ENCODE results near the gene HSPA12B.

The HSPA12B gene

GRCh38 chr20:3749689-3750531, 17.4 kb downstream of the HSPA12B start:
- peak; percentile 91 for DNase-seq

GRCh38 chr20:3751305-3751674, 18.8 kb downstream of the HSPA12B start:
- DNase-seq, result no peak

- peak; percentile 82 for DNase-seq
Observed at GRCh38 chr20:3751675-3752385, 19.3 kb downstream of the HSPA12B start.

GRCh38 chr20:3752386-3752759, 19.9 kb downstream of the HSPA12B start:
- no peak for DNase-seq

GRCh38 chr20:3753098-3753497, 20.6 kb downstream of the HSPA12B start:
- peak; percentile 81 for DNase-seq

- no peak for DNase-seq
Observed at GRCh38 chr20:3753501-3754275, 21.2 kb downstream of the HSPA12B start.

GRCh38 chr20:3754276-3754630, 21.8 kb downstream of the HSPA12B start:
- DNase-seq, result no peak

GRCh38 chr20:3755269-3755668, 22.8 kb downstream of the HSPA12B start:
- DNase-seq, result no peak

GRCh38 chr20:3755814-3756480, 23.5 kb downstream of the HSPA12B start:
- DNase-seq, result no peak

GRCh38 chr20:3757268-3757667, 24.8 kb downstream of the HSPA12B start:
- no peak for DNase-seq

GRCh38 chr20:3758566-3758965, 26.1 kb downstream of the HSPA12B start:
- no peak for DNase-seq

GRCh38 chr20:3759316-3759823, 26.9 kb downstream of the HSPA12B start:
- DNase-seq, result no peak

- no peak for DNase-seq
Observed at GRCh38 chr20:3759884-3760283, 27.4 kb downstream of the HSPA12B start.

- DNase-seq, result no peak
Observed at GRCh38 chr20:3760655-3761348, 28.3 kb downstream of the HSPA12B start.

GRCh38 chr20:3763671-3764601, 31.5 kb downstream of the HSPA12B start:
- DNase-seq, result no peak

- DNase-seq, result no peak
Observed at GRCh38 chr20:3764659-3765058, 32.2 kb downstream of the HSPA12B start.

GRCh38 chr20:3765171-3765882, 32.8 kb downstream of the HSPA12B start:
- DNase-seq, result no peak

GRCh38 chr20:3766422-3767109, 34.1 kb downstream of the HSPA12B start:
- no peak for DNase-seq

GRCh38 chr20:3767110-3767426, 34.6 kb downstream of the HSPA12B start:
- peak; percentile 49 for DNase-seq
